Iris pigment epithelial cell (primary cell): ENCODE results near the gene GRIN3B.

Source experiments
- DNase-seq: peaks from one replicate; pipeline ENCODE4 v3.0.0-alpha.2; 2011; ENCODE audit warnings: low read depth

Gene GRIN3B

GRCh38 chr19:964116-964520 is 36.1 kb upstream of the GRIN3B start:
- no peak for DNase-seq

- DNase-seq = peak; percentile 31
These were observed 35.2 kb upstream of the GRIN3B start for GRCh38 chr19:964761-965694.

- DNase-seq = no peak
These were observed 33.6 kb upstream of the GRIN3B start for GRCh38 chr19:966485-967088.

GRCh38 chr19:970695-971094 is 29.5 kb upstream of the GRIN3B start:
- no peak for DNase-seq

- DNase-seq = no peak
These were observed 28.4 kb upstream of the GRIN3B start for GRCh38 chr19:971795-972194.

- no peak for DNase-seq
These were observed 27.9 kb upstream of the GRIN3B start for GRCh38 chr19:972281-972680.

GRCh38 chr19:973726-974563 is 26.3 kb upstream of the GRIN3B start:
- DNase-seq = no peak

- no peak for DNase-seq
These were observed 25.5 kb upstream of the GRIN3B start for GRCh38 chr19:974564-975257.

GRCh38 chr19:976476-976875 is 23.7 kb upstream of the GRIN3B start:
- no peak for DNase-seq

- DNase-seq = no peak
These were observed 23.2 kb upstream of the GRIN3B start for GRCh38 chr19:977058-977464.

GRCh38 chr19:979318-979741 is 20.9 kb upstream of the GRIN3B start:
- no peak for DNase-seq

GRCh38 chr19:980133-980998 is 19.9 kb upstream of the GRIN3B start:
- peak; percentile 18 for DNase-seq

GRCh38 chr19:982567-983170 is 17.6 kb upstream of the GRIN3B start:
- peak; percentile 44 for DNase-seq

- DNase-seq = peak; percentile 86
These were observed 15.9 kb upstream of the GRIN3B start, which contains the start of gene WDR18 for GRCh38 chr19:984165-984967. TSS of gene WDR18 (plus strand) at chr19:984345. CDS start at chr19:984354, 9 bp downstream.

- no peak for DNase-seq
These were observed 14.1 kb upstream of the GRIN3B start for GRCh38 chr19:986083-986482.

- DNase-seq = no peak
These were observed 12.1 kb upstream of the GRIN3B start for GRCh38 chr19:988081-988480.

- DNase-seq = no peak
These were observed 11.7 kb upstream of the GRIN3B start for GRCh38 chr19:988510-988909.

GRCh38 chr19:989381-990081 is 10.7 kb upstream of the GRIN3B start:
- no peak for DNase-seq

- no peak for DNase-seq
These were observed 10.1 kb upstream of the GRIN3B start for GRCh38 chr19:990119-990571.
